ENCODE results near the gene PTGER1.

The PTGER1 gene

DNA sequence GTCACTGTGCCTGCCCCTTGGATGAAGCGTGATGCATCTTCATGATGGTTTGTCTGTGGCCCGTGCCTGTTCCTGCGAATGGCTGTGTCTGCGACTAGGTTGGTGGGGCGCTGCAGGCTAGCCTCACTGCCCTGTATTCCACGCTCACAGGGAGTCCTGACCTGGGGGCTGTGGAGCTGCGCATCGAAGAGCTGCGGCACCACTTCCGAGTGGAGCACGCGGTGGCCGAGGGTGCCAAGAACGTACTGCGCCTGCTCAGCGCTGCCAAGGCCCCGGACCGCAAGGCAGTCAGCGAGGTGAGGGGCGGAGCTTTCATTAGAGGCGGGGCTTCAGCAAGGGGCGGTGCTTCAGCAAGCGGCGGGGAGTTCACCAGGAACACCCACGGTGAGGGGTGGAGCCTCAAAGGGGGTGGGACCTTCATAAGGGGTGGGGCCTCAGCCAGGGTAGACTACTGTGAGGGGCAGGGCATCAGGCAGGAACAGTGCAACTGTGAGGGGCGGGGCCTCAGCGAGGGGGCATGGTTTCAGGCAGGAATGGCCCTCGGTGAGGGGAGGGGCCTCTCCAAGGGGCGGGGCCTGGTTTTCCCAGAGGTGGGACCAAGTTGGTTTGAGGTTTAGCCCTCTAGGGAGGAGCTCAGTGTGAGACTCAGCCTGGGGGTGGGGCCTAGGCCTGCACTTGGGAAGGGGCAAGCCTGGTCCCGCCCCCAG, 24.8 kb downstream of the PTGER1 start:
- no peak overlapping the region for H3K4me3 ChIP-seq (replicated peaks in 1 of 2; ENCODE audit: low read depth in 2 of 2, low read length in 2 of 2)
- DNase-seq (ENCODE audit: low read depth in 2 of 2) = peak; percentile 28 to 54
- TF ChIP-seq, protein P1, sequence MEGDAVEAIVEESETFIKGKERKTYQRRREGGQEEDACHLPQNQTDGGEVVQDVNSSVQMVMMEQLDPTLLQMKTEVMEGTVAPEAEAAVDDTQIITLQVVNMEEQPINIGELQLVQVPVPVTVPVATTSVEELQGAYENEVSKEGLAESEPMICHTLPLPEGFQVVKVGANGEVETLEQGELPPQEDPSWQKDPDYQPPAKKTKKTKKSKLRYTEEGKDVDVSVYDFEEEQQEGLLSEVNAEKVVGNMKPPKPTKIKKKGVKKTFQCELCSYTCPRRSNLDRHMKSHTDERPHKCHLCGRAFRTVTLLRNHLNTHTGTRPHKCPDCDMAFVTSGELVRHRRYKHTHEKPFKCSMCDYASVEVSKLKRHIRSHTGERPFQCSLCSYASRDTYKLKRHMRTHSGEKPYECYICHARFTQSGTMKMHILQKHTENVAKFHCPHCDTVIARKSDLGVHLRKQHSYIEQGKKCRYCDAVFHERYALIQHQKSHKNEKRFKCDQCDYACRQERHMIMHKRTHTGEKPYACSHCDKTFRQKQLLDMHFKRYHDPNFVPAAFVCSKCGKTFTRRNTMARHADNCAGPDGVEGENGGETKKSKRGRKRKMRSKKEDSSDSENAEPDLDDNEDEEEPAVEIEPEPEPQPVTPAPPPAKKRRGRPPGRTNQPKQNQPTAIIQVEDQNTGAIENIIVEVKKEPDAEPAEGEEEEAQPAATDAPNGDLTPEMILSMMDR (IDR thresholded peaks at IDR 0.05; ENCODE audit: low read depth, low read length) = no peak

DNA sequence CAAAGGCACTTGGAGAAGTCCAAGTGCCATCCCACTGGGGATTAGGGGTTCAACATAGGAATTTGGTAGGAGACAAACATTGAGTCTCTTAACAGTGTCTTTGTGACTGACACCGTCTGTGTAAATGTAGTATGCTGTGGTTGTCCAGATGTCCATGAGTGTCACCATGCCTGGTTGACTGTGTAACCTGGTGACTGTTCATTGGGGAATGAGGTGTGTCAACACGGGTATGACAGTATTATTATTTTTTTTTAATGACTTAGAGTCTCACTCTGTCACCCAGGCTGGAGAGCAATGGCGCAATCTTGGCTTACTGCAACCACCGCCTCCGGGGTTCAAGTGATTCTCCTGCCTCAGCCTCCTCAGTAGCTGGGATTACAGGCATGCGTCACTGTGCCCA, 25.8 kb downstream of the PTGER1 start:
- no peak overlapping the region for H3K4me3 ChIP-seq (replicated peaks in 1 of 2; ENCODE audit: low read depth in 2 of 2, low read length in 2 of 2)
- TF ChIP-seq, protein P1 (IDR thresholded peaks at IDR 0.05; ENCODE audit: low read depth, low read length) = no peak
- DNase-seq (ENCODE audit: low read depth in 2 of 2) = no peak

DNA sequence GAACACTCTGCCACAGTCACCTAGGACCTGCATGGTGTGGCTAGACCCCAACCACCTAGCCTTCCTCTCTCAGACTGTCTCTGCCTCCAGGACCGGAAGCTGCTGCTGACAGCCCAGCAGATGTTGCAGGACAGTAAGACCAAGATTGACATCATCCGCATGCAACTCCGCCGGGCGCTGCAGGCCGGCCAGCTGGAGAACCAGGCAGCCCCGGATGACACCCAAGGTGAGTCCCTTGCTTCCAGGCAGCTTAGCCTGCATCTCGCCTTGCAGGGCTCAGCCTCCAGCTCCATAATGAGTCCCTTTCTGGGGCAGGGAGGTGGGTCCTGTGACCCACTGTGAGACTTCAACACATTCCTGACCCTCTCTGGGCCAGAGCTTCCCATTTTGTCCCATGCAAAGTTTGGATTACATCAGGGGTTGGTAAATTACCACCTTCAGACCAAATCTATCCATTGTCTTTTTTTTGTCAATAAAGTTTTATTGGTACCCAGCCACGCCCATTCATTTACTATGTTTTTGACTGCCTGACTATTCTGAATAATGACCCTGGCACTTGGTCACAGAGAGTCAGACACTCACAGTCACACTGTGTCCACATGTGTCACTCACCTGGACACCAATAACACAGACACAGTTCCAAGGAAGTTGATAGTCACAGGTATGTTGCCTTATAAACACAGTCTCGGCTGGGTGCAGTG, 28.7 kb downstream of the PTGER1 start:
- DNase-seq (ENCODE audit: low read depth in 2 of 2) = no peak
- TF ChIP-seq, protein P1 (IDR thresholded peaks at IDR 0.05; ENCODE audit: low read depth, low read length) = no peak

DNA sequence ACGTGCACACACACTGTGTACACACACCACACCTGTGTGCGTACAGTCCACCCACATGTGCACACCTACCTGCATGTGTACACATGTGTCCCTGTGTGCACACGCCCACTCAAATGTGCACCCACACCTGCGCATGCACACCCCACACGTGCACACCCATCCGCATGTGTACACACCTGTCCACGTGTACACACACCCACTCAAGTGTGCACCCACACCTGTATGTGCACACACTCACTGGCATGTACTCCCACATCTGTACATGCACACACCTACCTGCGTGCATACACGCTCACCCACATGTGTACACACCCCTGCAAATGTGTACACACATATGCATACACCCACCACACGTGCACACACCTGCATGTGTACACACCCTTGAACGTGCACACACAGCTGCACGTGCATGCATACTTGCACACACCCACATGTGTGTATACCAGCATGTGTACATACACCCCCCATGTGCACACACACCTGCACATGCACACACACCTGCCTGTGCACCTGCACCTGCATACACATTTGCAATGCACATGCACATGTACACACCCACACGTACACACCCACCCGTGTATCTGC, 31.4 kb downstream of the PTGER1 start:
- no peak overlapping the region for H3K4me3 ChIP-seq (replicated peaks in 1 of 2; ENCODE audit: low read depth in 2 of 2, low read length in 2 of 2)

More for the DNA sequence above, 28.7 kb downstream of the PTGER1 start:
- no peak overlapping the region for H3K4me3 ChIP-seq (replicated peaks in 1 of 2; ENCODE audit: low read depth in 2 of 2, low read length in 2 of 2)

DNA sequence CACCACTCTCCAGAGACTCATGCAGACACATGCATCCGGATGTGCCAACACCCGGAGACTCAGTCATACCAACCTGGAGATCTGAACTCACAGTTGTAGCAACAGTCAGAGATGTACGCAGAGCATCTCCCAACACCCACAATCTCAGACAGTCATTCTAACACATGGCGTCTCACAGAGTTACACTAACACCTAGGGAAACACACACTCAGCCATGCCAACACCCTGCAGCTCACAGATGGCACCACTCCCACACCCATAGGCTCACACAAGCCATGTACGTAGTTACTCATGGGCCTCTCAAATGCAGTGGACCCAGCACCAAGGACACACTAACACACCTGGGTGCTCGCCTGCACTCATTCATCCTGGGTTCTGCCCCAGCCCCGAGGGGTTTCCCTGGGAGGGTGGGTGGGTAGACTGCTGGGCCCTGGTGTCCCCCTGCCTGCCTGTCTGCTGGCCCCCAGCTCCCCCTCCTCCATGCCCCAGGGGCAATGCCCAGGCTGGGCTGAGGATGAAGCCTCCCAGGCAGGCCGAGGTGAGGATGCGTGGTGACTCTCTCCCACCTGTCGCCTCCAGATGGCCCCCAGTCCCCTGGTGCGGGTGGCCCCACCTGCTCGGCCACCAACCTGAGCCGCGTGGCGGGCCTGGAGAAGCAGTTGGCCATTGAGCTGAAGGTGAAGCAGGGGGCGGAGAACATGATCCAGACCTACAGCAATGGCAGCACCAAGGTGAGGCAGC, 32.1 kb downstream of the PTGER1 start:
- DNase-seq (ENCODE audit: low read depth in 2 of 2) = no peak
- TF ChIP-seq, protein P1 (IDR thresholded peaks at IDR 0.05; ENCODE audit: low read depth, low read length) = no peak

More for the DNA sequence above, 31.4 kb downstream of the PTGER1 start:
- TF ChIP-seq, protein P1 (IDR thresholded peaks at IDR 0.05; ENCODE audit: low read depth, low read length) = no peak
- no peak for DNase-seq (ENCODE audit: low read depth in 2 of 2)

DNA sequence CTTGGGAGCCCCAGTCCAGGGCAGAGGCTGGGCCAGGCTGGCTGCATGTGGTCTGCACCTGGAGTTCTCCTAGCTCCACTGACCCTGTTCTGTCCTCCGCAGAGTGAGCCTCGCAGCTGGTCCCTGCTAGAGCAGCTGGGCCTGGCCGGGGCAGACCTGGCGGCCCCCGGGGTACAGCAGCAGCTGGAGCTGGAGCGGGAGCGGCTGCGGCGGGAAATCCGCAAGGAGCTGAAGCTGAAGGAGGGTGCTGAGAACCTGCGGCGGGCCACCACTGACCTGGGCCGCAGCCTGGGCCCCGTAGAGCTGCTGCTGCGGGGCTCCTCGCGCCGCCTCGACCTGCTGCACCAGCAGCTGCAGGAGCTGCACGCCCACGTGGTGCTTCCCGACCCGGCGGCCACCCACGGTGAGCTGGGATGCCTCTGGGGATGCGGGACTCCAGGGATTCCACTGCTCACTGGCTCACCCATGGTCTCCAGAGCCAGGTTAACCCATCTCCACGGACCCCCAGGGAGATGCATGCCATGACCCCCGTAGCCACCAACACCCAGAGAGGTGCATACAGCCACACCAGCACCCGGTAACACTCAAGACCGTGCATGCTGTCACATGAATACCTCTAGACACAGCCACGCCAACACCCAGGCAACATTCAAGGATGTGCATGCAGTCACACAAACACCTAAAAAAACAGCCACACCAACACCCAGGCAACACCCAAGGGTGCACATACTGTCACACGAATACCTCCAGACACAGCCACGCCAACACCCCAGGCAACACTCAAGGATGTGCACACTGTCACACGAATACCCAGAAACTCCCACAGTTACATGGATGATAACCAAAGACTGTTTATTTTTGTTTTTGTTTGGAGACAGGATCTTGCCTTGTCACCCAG, 33.9 kb downstream of the PTGER1 start:
- TF ChIP-seq, protein P1 (IDR thresholded peaks at IDR 0.05; ENCODE audit: low read depth, low read length) = no peak
- no peak overlapping the region for H3K4me3 ChIP-seq (replicated peaks in 1 of 2; ENCODE audit: low read depth in 2 of 2, low read length in 2 of 2)
- DNase-seq (ENCODE audit: low read depth in 2 of 2) = no peak

More for the DNA sequence above, 32.1 kb downstream of the PTGER1 start:
- no peak overlapping the region for H3K4me3 ChIP-seq (replicated peaks in 1 of 2; ENCODE audit: low read depth in 2 of 2, low read length in 2 of 2)

Data from cardiac fibroblast (primary cell).